ENCODE results near the gene SLC7A7. TPM values are rescaled to one million over a fixed set of nuclear protein-coding genes. Genes with fewer than 3 reads are reported as not detected.
A peak's percentile ranks its signal among the peaks of the same experiment; 100 is the strongest.
"Not testable (repeated sequence)": the region's sequence is repeated elsewhere in the genome, so short reads cannot be mapped to it uniquely, and the experiment has no call there.

SLC7A7 gene
- polyA plus RNA-seq, 2 of the 4 experiments (the other 2 are of a cell fraction), result 44.2 to 86.8 TPM

DNA sequence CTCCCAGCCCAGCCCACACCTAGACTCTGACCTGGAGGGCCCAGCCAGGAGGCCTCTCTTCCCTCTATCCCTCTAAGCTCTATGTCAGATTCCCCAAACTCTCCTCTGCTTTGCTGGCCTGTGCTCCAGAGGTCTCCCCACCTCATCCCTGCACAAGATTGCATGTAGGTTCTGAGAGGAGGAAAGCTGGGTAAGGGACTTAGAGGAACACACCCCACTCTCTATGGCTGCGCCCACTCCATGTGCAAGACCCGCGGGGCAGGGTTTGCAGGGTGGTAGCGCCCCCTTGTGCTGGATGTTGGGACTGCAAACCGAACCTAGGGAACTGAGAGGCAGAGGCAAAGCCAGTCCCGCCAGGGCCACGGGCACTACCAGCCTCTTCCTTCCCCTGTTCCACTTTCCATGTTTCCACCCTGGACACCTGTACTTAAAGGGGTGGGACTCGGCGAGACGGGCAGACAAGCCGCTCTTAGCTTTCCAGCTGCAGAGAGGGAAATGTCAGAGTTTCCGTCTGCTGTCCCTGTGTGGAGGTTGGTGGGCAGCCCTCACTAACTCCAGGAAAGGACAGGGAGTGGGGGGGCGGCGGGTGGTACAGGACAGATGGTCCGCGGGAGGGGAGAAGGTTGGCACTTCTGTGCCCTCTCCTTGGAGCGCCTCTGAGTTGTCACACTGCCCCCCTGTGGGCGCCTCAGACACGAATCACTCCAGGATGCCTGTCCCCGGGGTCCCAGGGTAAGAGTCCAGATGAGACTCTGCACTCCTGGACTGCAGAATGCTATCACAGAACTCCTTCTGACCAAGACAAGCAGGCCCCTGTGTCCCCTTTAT lies 37.9 kb upstream of the SLC7A7 start:
- Histone ChIP-seq H3K9me3 (no peaks in the 10 kb centered on the region), H3K4me2 (peak overlapping the region; percentile 98), H3K27ac (peak overlapping the region; percentile 91 to 98), H3K4me1 (peaks cover 4% of the 10 kb centered on the region; the same call in 2 of the 3 replicates), H3K4me3 (peak overlapping the region; percentile 57)
- no peak for FAIRE-seq
- ATAC-seq, result peak; percentile 91 to 96
- TF ChIP-seq RAD21 (conservative IDR thresholded peaks at IDR 0.05 in 1 of 2, IDR thresholded peaks at IDR 0.05 in 1 of 2), result peak; percentile 91 to 97
- TF ChIP-seq RFX5 (IDR thresholded peaks at IDR 0.05), result no peak
- no peak for TF ChIP-seq CEBPB (IDR thresholded peaks at IDR 0.05)
- TF ChIP-seq SMC3 (IDR thresholded peaks at IDR 0.05), result peak; percentile 92
- peak; percentile 60; the same call in 1 of the 2 replicates for TF ChIP-seq KDM5A (IDR thresholded peaks at IDR 0.05)
- TF ChIP-seq, protein P1, sequence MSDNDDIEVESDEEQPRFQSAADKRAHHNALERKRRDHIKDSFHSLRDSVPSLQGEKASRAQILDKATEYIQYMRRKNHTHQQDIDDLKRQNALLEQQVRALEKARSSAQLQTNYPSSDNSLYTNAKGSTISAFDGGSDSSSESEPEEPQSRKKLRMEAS (IDR thresholded peaks at IDR 0.05), result peak; percentile 66
- peak; percentile 56; the same call in 1 of the 2 replicates for TF ChIP-seq MYC (IDR thresholded peaks at IDR 0.05; ENCODE audit: borderline replicate concordance, low read length)
- no peak for TF ChIP-seq MAZ (IDR thresholded peaks at IDR 0.05; ENCODE audit: borderline replicate concordance, low read depth, low read length)
- TF ChIP-seq HOXA7 (CRISPR knock-in tag; IDR thresholded peaks at IDR 0.05), result no peak
- TF ChIP-seq, protein P2, sequence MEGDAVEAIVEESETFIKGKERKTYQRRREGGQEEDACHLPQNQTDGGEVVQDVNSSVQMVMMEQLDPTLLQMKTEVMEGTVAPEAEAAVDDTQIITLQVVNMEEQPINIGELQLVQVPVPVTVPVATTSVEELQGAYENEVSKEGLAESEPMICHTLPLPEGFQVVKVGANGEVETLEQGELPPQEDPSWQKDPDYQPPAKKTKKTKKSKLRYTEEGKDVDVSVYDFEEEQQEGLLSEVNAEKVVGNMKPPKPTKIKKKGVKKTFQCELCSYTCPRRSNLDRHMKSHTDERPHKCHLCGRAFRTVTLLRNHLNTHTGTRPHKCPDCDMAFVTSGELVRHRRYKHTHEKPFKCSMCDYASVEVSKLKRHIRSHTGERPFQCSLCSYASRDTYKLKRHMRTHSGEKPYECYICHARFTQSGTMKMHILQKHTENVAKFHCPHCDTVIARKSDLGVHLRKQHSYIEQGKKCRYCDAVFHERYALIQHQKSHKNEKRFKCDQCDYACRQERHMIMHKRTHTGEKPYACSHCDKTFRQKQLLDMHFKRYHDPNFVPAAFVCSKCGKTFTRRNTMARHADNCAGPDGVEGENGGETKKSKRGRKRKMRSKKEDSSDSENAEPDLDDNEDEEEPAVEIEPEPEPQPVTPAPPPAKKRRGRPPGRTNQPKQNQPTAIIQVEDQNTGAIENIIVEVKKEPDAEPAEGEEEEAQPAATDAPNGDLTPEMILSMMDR (IDR thresholded peaks at IDR 0.05), result peak; percentile 92
- POLR2A ChIA-PET, result interaction anchor here (0.5 to 1.1 kb wide), 2 partner anchors 29 to 30 kb away, joined by 3 to 8 read pairs; no protein-coding TSS in a partner anchor
- CTCF ChIA-PET, result interaction anchor here (0.5 to 9.9 kb wide), 78 partner anchors 13 to 1833 kb away, joined by 3 to 259 read pairs (median 5); partner anchors contain the start of genes DAD1, LRP10, MMP14 and MRPL52
- peak; percentile 70 to 82 for DNase-seq (ENCODE audit: low read depth in 1 of 2, low spot score in 1 of 2)
- WGBS (ENCODE audit: missing lambda C conversion rate), result 2% methylated on average over 16 of the region's 20 CpGs

DNA sequence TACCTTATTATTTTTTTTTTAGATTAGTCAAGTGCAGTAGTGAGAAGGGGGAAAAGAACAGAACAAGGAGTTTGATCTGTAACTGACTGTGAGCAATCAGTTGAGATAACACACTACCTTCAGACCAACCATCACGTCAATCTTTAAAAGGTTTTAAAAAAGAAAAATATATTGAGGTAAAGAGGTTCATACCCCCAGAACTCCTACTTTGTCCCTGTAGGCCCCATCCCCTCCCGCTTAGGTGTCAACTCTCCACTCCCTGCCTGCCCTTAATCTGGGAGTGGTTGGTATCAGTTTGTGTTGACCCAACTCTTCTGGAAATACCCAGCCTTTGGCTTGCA lies 37.3 kb upstream of the SLC7A7 start:
- POLR2A ChIA-PET, result interaction anchor here (1.1 kb wide), 1 partner anchor 29 kb away, joined by 8 read pairs; no protein-coding TSS in a partner anchor
- CTCF ChIA-PET, result interaction anchor here (0.5 to 9.9 kb wide), 69 partner anchors 13 to 474 kb away, joined by 3 to 259 read pairs (median 6); partner anchors contain the start of genes DAD1, LRP10, MMP14 and MRPL52
- DNase-seq (ENCODE audit: low read depth in 1 of 2, low spot score in 1 of 2), result no peak
- FAIRE-seq, result no peak
- WGBS (ENCODE audit: missing lambda C conversion rate), result 91% methylated on average over 2 of the region's 2 CpGs
- no peak overlapping the region for H3K4me3 ChIP-seq
- H3K4me2 ChIP-seq, result peak overlapping the region; percentile 98
- no peak for ATAC-seq
- peaks cover 4% of the 10 kb centered on the region; the same call in 2 of the 3 replicates for H3K4me1 ChIP-seq
- peak overlapping the region; percentile 91 to 98 for H3K27ac ChIP-seq
- TF ChIP-seq TP53 (CRISPR knock-in tag; IDR thresholded peaks at IDR 0.05), result no peak
- no peak for TF ChIP-seq HEYL (CRISPR knock-in tag; IDR thresholded peaks at IDR 0.05)
- no peak for TF ChIP-seq BHLHE40 (IDR thresholded peaks at IDR 0.05; ENCODE audit: low read depth, low read length)
- TF ChIP-seq, protein P1 (IDR thresholded peaks at IDR 0.05), result no peak
- TF ChIP-seq ZFP36 (IDR thresholded peaks at IDR 0.05; ENCODE audit: borderline replicate concordance, partially characterized antibody), result no peak
- no peak for TF ChIP-seq HOXB13 (CRISPR knock-in tag; IDR thresholded peaks at IDR 0.05; ENCODE audit: low read depth)
- TF ChIP-seq ZNF302 (CRISPR knock-in tag; IDR thresholded peaks at IDR 0.05), result no peak
- TF ChIP-seq KDM1A (IDR thresholded peaks at IDR 0.05; ENCODE audit: low read depth), result no peak
- TF ChIP-seq, protein P3, sequence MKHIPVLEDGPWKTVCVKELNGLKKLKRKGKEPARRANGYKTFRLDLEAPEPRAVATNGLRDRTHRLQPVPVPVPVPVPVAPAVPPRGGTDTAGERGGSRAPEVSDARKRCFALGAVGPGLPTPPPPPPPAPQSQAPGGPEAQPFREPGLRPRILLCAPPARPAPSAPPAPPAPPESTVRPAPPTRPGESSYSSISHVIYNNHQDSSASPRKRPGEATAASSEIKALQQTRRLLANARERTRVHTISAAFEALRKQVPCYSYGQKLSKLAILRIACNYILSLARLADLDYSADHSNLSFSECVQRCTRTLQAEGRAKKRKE (CRISPR knock-in tag; IDR thresholded peaks at IDR 0.05; ENCODE audit: low read depth), result no peak
- TF ChIP-seq CEBPB (IDR thresholded peaks at IDR 0.05), result no peak
- TF ChIP-seq FOSB (CRISPR knock-in tag; IDR thresholded peaks at IDR 0.05), result no peak
- no peak for TF ChIP-seq EP300 (IDR thresholded peaks at IDR 0.05)
- no peak for TF ChIP-seq KDM5A (IDR thresholded peaks at IDR 0.05)
- no peak for TF ChIP-seq ZC3H11A (IDR thresholded peaks at IDR 0.05)
- no peak for TF ChIP-seq JUNB (IDR thresholded peaks at IDR 0.05)
- no peak for TF ChIP-seq MAZ (IDR thresholded peaks at IDR 0.05; ENCODE audit: borderline replicate concordance, low read depth, low read length)
- no peak for TF ChIP-seq TFCP2L1 (CRISPR knock-in tag; IDR thresholded peaks at IDR 0.05)
- TF ChIP-seq RAD21 (conservative IDR thresholded peaks at IDR 0.05 in 1 of 2, IDR thresholded peaks at IDR 0.05 in 1 of 2), result no peak
- no peak for TF ChIP-seq HDAC2 (IDR thresholded peaks at IDR 0.05)
- H3K9me3 ChIP-seq, result no peaks in the 10 kb centered on the region

DNA sequence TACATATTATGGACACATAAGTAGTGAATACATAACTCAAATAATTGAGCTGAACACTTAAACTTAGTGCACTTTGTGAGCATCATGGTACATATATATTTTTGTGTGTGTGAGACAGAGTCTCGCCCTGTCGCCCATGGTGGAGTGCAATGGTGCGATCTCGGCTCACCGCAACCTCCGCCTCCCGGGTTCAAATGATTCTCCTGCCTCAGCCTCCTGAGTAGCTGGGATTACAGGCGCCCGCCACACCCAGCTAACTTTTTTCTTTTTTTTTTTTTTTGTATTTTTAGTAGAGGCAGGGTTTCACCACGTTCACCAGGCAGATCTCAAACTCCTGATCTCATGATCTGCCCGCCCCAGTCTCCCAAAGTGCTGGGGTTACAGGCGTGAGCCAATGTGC lies 36.9 kb upstream of the SLC7A7 start:
- not testable (repeated sequence) for H3K4me3 ChIP-seq; H3K27ac ChIP-seq; H3K4me2 ChIP-seq; H3K9me3 ChIP-seq; DNase-seq (ENCODE audit: low read depth in 1 of 2, low spot score in 1 of 2); FAIRE-seq; ATAC-seq; H3K4me1 ChIP-seq
- WGBS (ENCODE audit: missing lambda C conversion rate), result 79% methylated on average over 12 of the region's 12 CpGs
- POLR2A ChIA-PET, result interaction anchor here (0.6 to 1.1 kb wide), 2 partner anchors 29 to 224 kb away, joined by 5 to 8 read pairs; no protein-coding TSS in a partner anchor
- CTCF ChIA-PET, result interaction anchor here (0.6 to 9.9 kb wide), 53 partner anchors 13 to 314 kb away, joined by 3 to 259 read pairs (median 7); partner anchors contain the start of genes DAD1, LRP10, MMP14 and MRPL52
